ENCODE data around the gene THSD4.

The THSD4 gene

DNA sequence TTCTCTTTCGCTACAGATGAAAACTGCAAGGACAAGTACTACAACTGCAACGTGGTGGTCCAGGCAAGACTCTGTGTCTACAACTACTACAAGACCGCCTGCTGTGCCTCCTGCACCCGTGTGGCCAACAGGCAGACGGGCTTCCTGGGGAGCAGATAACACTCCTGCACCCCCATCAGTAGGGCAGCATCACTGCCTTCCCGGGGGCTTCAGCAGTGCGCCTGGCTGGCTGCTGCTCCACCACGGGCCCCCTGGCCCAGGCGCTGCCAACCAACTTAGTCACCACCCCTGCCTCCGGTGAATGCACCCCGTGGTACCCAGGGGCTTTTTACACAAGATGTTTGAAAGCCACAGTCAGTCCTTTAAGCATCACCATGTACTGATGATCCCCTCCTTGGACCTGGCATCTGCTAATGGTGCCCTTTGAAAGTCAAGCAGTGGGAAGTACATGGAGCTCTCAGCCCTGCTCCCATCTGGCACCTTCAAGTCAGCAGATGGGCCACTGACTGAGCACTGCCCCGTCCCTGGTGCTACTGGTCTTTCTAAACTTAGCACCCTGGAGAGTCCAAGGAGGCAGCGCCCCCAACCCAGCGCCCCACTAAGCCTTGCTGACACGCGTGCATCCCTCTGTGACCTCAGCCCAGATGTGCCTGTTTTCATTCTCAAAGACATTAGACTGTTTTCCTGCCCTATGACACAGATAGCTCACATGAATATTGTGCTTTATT is 662.1 kb downstream of the THSD4 start:
- Histone ChIP-seq H3K4me3 (replicated peaks; ENCODE audit: insufficient read depth, low read length) (no peak overlapping the region), H3K27ac (replicated peaks) (no peak overlapping the region), H3K27me3 (ENCODE audit: insufficient read depth, poor library complexity, severe bottlenecking) (no peaks in the 10 kb centered on the region)
- TF ChIP-seq GABPA (IDR thresholded peaks at IDR 0.05; ENCODE audit: low read depth) (no peak), SPI1 (IDR thresholded peaks at IDR 0.05; ENCODE audit: borderline replicate concordance, low read depth) (no peak), POLR2AphosphoS5 (IDR thresholded peaks at IDR 0.05; ENCODE audit: low read depth) (no peak)
- TF ChIP-seq, protein P1, sequence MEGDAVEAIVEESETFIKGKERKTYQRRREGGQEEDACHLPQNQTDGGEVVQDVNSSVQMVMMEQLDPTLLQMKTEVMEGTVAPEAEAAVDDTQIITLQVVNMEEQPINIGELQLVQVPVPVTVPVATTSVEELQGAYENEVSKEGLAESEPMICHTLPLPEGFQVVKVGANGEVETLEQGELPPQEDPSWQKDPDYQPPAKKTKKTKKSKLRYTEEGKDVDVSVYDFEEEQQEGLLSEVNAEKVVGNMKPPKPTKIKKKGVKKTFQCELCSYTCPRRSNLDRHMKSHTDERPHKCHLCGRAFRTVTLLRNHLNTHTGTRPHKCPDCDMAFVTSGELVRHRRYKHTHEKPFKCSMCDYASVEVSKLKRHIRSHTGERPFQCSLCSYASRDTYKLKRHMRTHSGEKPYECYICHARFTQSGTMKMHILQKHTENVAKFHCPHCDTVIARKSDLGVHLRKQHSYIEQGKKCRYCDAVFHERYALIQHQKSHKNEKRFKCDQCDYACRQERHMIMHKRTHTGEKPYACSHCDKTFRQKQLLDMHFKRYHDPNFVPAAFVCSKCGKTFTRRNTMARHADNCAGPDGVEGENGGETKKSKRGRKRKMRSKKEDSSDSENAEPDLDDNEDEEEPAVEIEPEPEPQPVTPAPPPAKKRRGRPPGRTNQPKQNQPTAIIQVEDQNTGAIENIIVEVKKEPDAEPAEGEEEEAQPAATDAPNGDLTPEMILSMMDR (IDR thresholded peaks at IDR 0.05; ENCODE audit: insufficient read depth, low read length) = no peak
- TF ChIP-seq, protein P2, sequence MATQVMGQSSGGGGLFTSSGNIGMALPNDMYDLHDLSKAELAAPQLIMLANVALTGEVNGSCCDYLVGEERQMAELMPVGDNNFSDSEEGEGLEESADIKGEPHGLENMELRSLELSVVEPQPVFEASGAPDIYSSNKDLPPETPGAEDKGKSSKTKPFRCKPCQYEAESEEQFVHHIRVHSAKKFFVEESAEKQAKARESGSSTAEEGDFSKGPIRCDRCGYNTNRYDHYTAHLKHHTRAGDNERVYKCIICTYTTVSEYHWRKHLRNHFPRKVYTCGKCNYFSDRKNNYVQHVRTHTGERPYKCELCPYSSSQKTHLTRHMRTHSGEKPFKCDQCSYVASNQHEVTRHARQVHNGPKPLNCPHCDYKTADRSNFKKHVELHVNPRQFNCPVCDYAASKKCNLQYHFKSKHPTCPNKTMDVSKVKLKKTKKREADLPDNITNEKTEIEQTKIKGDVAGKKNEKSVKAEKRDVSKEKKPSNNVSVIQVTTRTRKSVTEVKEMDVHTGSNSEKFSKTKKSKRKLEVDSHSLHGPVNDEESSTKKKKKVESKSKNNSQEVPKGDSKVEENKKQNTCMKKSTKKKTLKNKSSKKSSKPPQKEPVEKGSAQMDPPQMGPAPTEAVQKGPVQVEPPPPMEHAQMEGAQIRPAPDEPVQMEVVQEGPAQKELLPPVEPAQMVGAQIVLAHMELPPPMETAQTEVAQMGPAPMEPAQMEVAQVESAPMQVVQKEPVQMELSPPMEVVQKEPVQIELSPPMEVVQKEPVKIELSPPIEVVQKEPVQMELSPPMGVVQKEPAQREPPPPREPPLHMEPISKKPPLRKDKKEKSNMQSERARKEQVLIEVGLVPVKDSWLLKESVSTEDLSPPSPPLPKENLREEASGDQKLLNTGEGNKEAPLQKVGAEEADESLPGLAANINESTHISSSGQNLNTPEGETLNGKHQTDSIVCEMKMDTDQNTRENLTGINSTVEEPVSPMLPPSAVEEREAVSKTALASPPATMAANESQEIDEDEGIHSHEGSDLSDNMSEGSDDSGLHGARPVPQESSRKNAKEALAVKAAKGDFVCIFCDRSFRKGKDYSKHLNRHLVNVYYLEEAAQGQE (IDR thresholded peaks at IDR 0.05; ENCODE audit: insufficient replicate concordance, low read depth) = no peak
- DNase-seq (ENCODE audit: low read depth in 1 of 2, low spot score in 1 of 2) = no peak

DNA sequence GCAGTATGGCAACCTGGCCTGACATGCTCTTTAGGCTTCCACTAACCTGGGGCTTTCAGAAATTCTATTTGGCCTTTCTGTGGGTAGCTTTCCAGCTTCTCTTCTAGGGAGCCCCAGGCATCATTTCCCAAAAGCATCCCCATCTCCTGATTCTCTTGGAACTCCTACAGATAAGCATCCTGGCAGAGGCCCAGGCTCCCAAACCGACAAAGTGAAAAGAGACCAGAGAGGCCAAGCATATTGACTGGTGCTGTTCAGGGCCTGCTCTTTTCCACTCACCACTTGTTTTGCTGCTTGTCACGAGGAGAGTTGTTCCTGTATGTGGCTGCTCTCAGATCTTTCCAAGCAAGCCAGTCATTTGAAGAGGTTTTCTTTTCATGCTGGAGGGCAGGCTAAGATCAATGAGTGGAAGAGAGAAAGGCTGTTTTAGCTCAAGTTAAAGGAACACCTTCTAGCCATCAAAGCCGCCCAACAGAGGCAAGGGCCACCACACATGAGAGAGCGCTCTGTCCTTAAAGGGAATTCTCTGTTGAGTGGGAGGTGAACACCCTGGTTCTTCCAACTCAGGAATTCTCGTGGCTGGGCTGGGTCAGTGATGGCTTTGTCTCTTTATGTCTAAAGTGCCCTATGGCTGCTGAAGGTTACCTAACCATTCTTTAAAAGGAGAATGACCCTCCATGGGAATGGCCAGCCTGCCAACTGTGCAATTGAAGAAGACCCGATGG is 664.0 kb downstream of the THSD4 start:
- H3K4me3 ChIP-seq (replicated peaks; ENCODE audit: insufficient read depth, low read length) = no peak overlapping the region
- no peaks in the 10 kb centered on the region for H3K27me3 ChIP-seq (ENCODE audit: insufficient read depth, poor library complexity, severe bottlenecking)
- H3K27ac ChIP-seq (replicated peaks) = no peak overlapping the region
- TF ChIP-seq, protein P2 (IDR thresholded peaks at IDR 0.05; ENCODE audit: insufficient replicate concordance, low read depth) = no peak
- TF ChIP-seq SPI1 (IDR thresholded peaks at IDR 0.05; ENCODE audit: borderline replicate concordance, low read depth) (no peak), GABPA (IDR thresholded peaks at IDR 0.05; ENCODE audit: low read depth) (no peak), POLR2AphosphoS5 (IDR thresholded peaks at IDR 0.05; ENCODE audit: low read depth) (no peak)
- TF ChIP-seq, protein P1 (IDR thresholded peaks at IDR 0.05; ENCODE audit: insufficient read depth, low read length) = no peak
- no peak for DNase-seq (ENCODE audit: low read depth in 1 of 2, low spot score in 1 of 2)

DNA sequence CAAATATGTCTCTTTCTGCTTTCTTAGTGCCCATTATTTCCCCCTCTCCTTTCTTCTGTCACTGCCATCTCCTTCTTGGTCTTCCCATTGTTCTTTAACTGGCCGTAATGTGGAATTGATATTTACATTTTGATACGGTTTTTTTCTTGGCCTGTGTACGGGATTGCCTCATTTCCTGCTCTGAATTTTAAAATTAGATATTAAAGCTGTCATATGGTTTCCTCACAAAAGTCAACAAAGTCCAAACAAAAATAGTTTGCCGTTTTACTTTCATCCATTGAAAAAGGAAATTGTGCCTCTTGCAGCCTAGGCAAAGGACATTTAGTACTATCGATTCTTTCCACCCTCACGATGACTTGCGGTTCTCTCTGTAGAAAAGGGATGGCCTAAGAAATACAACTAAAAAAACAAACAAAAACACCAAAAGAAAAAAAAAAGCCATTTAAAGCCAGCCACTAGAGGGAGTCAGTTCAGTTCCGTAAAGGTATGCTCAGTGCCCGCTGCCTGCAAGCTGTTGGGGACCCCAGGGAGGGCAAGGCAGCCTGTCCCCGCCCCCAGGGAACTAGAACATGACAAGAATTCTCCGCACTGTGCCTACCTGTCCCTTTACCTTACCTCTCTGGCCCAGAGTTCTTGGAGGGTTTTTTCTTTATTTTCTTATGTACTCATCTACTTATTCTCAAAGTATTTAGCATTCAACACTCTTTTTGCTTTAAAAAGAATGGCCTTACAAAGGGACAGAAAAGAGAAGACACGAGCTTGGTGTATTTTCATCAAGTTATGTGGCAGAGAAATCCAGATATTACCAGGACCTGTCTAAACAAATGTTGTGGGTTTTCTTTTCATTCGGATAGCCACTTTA is 665.1 kb downstream of the THSD4 start:
- no peak overlapping the region for H3K4me3 ChIP-seq (replicated peaks; ENCODE audit: insufficient read depth, low read length)
- H3K27me3 ChIP-seq (ENCODE audit: insufficient read depth, poor library complexity, severe bottlenecking) = no peaks in the 10 kb centered on the region
- TF ChIP-seq, protein P1 (IDR thresholded peaks at IDR 0.05; ENCODE audit: insufficient read depth, low read length) = peak; percentile 54
- no peak for TF ChIP-seq GABPA (IDR thresholded peaks at IDR 0.05; ENCODE audit: low read depth)
- peak; percentile 7 to 12 for DNase-seq (ENCODE audit: low read depth in 1 of 2, low spot score in 1 of 2)
- no peak overlapping the region for H3K27ac ChIP-seq (replicated peaks)

Measured in HL-60 (cell line).